Measurements from ENCODE around the gene ZNF79.

Gene ZNF79

GRCh38 chr9:127428348-127428747 is 4.2 kb downstream of the ZNF79 start:
- no peak for DNase-seq (ENCODE audit: low read depth)

- no peak for DNase-seq (ENCODE audit: low read depth)
Measured at GRCh38 chr9:127430415-127430814, 6.2 kb downstream of the ZNF79 start.

DNA sequence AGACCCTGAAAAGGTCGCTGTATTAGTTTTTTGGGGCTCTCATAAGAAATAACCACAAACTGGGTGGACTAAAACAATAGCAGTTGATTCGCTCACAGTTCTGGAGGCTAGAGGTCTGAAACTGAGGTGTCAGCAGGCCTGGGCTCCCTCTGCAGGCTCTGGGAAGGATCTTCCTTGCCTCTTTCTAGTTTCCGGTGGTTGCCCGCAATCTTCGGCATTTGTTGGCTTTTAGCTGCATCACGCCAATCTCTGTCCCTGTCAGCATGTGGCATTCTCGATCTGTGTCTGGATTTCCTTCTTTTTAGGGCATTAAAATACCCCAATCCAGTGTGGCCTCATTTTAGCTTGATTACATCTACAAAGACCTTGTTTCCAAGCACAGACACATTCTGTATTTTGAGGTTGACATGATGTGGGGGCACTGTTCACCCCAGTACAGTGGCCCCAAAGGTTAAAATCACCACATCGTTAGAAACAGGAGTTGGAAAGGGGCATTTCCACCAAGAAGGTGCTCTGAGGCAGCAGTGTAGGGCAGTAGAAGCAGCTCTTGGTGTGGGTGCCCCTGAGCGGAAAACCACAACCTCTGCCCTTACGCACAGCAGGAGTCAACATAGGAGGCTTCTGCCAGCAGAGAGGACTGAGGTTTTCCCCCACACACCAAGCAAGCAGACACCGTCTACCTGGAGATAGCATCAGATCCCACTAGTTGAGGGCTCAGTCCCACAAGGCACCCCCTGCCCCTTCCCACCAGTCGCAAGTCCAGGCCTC is 13.5 kb downstream of the ZNF79 start:
- no peak for DNase-seq (ENCODE audit: low read depth)

DNA sequence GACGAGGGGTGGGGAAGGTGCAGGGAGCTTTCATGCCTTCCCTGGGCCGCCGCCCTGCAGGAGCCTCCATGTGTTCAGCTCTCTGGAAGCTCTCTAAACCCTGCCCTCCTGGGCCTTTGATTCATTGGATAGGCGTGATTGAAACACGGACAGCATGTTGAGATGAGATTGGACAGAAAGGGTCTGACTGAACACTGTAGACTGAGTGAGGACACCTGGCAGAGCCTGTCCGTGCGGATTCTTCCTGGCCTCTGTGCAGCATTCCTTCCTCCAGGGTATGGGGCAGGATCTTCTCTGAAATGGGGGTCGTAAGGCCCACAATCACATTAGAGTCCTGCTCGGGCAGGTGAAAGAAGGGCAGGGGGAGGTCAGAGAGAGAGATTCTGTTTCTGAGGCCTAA is 14.2 kb downstream of the ZNF79 start:
- DNase-seq (ENCODE audit: low read depth), result no peak

DNA sequence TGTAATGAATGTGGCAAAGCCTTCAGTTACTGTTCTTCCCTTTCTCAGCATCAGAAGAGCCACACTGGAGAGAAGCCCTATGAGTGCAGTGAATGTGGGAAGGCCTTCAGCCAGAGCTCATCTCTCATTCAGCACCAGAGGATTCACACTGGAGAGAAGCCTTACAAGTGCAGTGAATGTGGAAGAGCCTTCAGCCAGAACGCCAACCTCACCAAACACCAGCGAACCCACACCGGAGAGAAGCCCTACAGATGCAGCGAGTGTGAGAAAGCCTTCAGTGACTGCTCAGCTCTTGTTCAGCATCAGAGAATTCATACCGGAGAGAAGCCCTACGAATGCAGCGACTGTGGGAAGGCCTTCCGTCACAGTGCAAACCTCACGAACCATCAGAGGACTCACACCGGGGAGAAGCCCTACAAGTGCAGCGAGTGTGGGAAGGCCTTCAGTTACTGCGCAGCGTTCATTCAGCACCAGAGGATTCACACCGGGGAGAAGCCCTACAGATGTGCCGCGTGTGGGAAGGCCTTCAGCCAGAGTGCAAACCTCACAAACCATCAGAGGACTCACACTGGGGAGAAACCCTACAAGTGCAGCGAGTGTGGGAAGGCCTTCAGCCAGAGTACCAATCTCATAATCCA is 20.2 kb downstream of the ZNF79 start:
- no peak for DNase-seq (ENCODE audit: low read depth)

DNA sequence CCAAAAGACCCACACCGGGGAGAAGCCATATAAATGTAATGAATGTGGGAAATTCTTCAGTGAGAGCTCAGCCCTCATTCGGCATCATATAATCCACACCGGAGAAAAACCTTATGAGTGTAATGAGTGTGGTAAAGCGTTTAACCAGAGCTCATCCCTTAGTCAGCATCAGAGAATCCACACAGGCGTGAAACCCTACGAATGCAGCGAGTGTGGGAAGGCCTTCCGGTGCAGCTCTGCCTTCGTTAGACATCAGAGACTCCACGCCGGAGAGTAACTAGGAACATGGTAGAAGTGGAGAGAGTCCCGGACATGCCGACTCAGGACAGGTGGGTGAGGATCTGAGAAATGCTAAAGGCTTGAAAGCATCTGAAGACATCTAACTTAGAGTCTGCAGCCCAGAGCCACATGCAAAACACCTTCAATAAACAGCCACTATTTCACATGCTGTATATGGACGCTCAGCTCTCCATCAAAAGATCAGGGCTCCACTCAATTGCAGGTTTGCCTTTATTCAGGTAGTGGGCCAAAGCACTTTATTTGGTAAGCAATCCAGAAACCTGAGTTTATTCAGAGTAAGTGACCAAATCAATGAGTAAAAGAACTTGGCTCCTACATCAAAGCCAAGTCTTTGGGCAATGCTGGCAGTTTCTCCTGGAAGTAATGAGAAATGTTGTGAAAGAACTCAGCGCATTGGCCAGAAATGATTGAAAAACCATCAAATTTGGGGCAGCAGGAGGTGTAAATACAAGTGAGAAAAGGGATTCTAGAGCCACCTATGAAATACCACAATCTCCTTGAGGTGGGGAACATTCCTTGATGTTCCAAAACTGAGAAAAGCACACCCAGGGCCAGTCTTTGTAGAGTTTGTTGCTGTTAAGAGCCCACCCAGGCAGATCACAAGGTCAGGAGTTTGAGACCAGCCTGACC is 21.0 kb downstream of the ZNF79 start:
- DNase-seq (ENCODE audit: low read depth), result no peak

GRCh38 chr9:127445851-127446712 is 21.9 kb downstream of the ZNF79 start:
- no peak for DNase-seq (ENCODE audit: low read depth)

DNA sequence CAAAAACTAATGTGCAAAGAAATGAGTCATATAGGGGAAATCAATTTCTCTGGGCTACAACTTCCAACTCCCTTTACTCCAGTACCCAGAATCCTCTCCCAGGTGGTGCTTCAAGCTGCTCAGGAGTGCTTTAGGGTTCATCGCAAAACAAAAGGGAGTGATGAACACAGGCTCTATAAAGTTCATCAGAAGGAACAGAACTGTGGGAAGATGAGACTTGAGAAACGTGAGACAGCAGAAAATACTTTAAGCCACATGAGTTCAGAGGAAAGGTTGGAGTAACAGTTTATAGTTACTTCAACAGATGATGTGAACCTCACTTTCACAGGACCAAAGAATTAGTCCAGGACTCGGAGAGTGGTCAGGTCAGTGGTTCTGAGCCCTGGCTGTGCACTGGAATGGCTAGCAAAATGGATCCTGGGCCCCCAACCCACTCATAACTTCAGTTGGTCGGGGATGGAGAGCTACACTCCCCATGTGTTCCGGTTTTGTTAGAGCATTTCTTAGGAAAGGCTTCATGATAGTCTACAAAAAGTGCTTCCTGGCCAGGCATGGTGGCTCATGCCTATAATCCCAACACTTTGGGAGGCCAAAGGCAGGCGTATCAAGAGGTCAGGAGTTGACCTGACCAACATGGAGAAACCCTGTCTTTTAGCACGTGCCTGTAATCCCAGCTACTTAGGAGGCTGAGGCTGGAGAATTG is 22.7 kb downstream of the ZNF79 start:
- no peak for DNase-seq (ENCODE audit: low read depth)

DNA sequence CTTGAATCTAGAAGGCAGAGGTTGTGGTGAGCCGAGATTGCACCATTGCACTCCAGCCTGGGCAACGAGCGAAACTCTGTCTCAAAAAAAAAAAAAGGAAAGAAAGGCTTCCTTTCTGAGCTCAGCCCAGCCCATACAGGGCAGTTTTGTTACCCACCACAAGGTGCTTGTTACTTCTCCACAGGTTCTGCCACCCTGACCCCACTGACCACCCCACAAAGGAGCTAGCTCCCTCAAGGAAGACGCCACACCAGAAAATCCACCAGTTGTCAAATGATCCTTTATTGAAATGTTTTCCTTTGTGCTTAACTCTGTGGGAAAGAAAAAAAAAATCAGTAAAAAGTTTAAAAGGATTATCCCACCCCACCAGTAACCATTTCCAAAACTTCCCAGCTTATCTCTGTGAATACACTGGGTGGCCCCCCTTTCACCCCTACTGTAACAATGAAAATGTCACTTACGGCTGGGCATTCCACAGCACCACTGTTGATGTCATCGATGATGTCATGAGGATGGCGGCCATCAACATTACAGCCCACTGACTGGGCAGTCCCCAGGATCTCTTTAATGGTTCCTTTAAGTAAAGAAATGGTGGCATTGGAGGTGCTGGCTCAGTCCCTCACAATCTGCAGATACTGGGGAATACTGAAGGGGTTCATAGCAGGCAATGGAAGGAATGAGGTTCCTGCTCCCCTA is 23.4 kb downstream of the ZNF79 start:
- DNase-seq (ENCODE audit: low read depth), result no peak

DNA sequence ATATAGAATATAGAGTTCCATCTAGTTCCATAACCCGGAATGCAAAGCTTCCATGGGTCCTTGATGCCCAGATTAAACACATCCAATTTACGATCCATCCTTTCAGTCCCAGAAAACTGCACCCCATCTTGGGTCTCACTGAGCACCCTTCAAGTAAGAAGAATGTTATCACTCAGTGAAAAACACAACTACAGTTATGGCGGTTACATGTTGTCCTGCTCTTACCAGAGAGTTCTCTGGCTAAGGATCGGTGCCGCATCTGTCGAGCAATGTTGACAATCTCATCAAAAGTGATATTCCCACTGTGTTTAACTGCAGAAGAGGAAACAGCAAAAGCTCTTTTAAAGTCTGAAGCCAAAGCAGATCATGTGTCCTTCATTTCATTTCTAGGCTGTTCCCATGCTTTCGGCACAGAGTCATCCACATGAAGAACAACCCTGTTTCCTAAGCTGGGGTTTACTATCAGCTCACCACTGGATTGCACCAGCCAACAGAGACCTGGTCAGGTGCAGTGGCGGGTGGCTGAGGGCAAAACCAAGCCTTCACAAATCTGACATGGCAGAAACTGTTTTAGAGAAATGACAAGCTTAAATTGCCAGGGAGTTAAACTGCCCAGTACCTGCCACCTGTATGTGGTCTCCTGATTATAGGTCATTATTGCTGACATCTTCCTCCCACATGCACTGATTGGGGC is 24.1 kb downstream of the ZNF79 start:
- no peak for DNase-seq (ENCODE audit: low read depth)

- no peak for DNase-seq (ENCODE audit: low read depth)
Measured at GRCh38 chr9:127449332-127449966, 25.3 kb downstream of the ZNF79 start.

DNA sequence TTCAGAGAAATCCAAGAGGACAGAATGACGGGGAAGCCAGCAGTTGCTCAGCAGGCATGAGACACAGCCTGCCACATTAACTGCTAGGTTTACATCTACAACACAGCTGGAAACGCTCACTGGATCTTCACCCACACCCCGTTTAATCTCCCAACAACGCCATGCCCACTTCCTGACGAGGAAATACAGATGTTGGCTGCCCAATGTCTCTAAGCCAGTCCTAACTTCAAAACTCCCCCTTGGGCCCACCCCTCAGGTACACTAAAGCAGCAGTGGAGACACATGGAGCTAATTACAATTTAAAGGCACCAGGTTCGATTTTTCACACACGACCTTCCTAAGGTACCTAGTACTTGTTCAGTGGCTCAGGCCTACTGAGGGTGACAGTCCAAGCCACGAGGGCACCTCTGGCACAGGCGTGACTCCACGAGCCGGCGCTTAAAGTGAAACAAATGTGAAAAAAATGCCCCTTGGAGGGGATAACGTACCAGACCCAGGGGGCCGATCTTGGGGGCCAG is 26.1 kb downstream of the ZNF79 start:
- no peak for DNase-seq (ENCODE audit: low read depth)

- peak; percentile 99 for DNase-seq (ENCODE audit: low read depth)
Measured at GRCh38 chr9:127450830-127451607, 26.8 kb downstream of the ZNF79 start, which contains the start of the genes LRSAM1 and RPL12. Gene LRSAM1, plus strand, starts transcription at chr9:127451510. Its CDS starts 3,018 bp downstream, at chr9:127454528. Gene RPL12, minus strand, starts transcription at chr9:127451406. Its CDS starts 89 bp downstream, at chr9:127451317.

DNA sequence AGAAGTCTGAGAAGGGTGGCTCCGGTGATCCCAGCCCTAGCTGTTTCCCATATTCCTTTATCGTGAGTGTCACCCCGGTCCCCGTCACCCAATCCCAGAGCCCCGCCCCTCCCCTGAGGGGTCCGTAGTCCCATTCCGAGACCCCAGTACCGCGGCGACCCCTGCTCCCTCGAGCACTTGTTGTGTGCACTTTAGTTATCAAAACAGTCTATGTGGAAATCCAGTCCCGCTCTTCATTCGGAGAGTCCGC is 27.4 kb downstream of the ZNF79 start:
- DNase-seq (ENCODE audit: low read depth), result no peak

DNA sequence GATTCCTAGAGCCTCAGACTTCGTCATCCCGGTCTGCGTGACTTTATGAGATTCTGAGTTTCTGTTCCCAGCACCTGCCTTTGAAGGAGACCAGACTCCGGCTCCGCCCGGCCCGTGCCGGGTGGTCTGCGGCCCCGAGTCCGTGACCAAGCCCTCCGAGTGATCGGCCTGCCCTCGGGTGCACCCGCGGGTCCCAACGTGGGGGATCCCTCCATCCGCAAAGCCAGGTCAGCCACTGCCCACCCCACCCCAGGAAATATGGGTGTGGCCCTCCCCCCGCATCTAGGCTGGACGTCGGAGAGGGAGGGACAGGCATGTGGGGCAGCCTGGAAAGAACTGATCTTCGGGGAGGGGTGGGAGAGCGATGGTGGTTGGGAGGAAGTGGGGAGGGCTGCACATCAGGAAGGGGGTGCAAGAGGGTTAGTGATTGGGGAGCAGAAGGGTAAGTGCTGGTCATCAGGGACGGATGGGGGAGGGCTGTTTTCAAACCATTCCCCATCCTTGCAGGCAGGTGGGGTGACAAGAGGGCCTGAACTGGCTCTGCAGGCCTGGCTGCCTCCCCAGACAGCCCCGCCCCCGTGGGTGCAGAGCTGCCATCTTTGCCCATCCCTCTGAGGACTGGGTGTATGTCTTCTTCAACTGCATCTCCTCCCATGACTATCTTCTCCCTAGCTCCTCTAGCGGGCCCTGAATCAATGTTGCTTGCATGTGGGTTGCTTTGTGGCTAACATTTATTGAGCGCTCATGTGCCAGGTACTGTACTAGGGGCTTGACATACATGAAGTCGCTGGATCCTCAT is 27.9 kb downstream of the ZNF79 start:
- DNase-seq (ENCODE audit: low read depth), result no peak

DNA sequence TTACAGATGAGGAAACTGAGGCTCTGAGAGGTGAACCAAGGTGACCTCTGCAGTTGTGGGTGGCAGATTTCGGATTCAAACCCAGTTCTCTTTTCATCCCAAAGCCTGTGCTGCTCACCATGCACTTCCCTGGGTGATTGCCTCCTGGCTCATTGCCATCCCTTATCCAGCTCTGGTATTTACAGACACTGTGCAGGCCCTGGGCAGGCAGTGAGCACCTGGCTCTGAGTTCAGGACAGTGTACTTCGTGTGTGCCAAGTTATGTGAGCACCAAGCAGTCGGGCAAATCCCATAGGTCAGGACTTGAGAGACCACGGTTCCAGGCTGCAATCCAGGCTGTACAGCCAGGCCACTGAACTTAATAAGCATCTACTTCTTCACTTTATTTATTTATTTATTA is 28.5 kb downstream of the ZNF79 start:
- no peak for DNase-seq (ENCODE audit: low read depth)

DNA sequence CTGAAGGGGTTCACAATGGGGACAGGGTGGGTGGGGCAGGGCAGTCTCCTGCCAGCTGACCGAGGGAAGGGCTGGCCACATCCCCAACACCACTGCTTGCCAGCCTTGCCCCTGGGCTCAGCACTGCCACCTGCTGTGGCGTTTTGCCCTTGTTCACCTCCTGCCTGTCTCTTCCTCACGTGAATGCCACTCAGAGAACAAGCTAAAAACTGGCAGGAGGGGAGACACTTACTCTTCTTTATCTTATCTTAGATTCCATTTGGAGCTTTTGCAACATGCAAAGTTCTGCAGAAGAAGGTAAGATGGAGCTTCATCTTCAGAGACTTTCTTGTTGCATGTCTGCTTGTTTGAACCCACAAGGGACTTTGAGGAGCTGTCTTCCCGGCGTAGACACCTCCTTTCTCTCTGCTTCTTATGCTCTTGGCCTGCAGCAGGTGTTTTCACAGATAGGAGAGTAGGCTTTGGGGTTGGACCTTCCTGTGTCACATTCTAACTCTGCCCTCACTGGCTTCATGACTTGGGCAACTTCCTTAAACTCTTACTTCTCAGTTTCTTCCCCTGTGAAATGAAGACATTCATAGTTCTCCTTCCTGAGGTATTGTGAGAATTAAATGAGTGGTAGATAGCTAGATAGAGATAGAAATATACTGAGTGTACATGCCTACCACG is 31.3 kb downstream of the ZNF79 start:
- no peak for DNase-seq (ENCODE audit: low read depth)
